ENCODE results near the gene DNM3.
A peak's percentile ranks its signal among the peaks of the same experiment; 100 is the strongest.
"Not testable (repeated sequence)": the region's sequence is repeated elsewhere in the genome, so short reads cannot be mapped to it uniquely, and the experiment has no call there.

Gene DNM3

DNA sequence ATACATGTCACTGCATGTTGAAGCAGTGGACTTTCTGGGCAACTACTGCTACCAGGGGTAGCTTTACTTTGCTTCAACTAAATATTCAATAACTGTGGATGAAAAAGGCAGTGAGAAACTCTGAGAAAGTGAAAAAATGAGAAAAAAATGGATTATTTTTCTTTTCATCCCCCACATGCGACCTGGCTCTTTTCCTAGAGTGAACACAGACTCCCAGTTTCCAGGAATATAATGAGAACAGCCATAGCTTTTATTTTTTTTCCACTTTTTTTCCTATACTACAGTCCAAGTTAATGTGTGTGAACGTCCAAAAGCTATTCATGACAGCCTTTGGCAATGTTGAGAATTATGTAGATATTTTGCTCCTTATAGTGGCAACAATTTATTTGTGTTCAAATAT is 230.4 kb downstream of the DNM3 start:
- TF ChIP-seq, protein P1, sequence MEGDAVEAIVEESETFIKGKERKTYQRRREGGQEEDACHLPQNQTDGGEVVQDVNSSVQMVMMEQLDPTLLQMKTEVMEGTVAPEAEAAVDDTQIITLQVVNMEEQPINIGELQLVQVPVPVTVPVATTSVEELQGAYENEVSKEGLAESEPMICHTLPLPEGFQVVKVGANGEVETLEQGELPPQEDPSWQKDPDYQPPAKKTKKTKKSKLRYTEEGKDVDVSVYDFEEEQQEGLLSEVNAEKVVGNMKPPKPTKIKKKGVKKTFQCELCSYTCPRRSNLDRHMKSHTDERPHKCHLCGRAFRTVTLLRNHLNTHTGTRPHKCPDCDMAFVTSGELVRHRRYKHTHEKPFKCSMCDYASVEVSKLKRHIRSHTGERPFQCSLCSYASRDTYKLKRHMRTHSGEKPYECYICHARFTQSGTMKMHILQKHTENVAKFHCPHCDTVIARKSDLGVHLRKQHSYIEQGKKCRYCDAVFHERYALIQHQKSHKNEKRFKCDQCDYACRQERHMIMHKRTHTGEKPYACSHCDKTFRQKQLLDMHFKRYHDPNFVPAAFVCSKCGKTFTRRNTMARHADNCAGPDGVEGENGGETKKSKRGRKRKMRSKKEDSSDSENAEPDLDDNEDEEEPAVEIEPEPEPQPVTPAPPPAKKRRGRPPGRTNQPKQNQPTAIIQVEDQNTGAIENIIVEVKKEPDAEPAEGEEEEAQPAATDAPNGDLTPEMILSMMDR (IDR thresholded peaks at IDR 0.05; ENCODE audit: extremely low read depth, missing control alignments): no peak
- no peak for DNase-seq (ENCODE audit: low spot score)

DNA sequence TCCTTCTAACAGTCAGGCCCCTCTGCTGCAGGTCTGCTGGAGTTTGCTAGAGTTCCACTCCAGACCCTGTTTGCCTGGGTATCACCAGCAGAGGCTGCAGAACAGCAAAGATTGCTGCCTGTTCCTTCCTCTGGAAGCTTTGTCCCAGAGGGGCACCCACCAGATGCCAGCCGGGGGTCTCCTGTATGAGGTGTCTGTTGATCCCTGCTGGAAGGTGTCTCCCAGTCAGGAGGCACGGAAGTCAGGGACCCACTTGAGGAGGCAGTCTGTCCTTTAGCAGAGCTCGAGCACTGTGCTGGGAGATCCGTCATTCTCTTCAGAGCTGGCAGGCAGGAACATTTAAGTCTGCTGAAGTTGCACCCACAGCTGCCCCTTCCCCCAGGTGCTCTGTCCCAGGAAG is 238.6 kb downstream of the DNM3 start:
- not testable (repeated sequence) for DNase-seq (ENCODE audit: low spot score)

DNA sequence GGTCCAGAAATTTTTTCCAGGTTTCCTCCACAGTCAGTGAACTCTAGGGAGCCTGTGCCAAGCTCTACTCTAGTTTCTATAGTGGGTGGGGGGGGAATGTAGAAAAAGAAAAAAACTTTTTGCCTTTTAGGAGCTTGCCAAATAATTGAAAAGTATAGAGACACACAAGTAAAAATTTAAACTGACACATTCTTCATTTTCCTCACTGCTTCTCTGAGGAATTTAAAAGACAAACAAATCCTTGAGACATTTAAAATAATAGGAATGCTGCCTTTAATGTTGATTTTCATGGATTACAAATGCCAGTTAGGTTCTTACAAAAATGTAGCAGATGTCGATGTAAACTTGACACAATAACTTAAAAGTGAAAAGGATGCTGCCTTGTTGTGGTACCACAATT is 241.9 kb downstream of the DNM3 start:
- TF ChIP-seq, protein P1 (IDR thresholded peaks at IDR 0.05; ENCODE audit: extremely low read depth, missing control alignments): no peak
- DNase-seq (ENCODE audit: low spot score): no peak

DNA sequence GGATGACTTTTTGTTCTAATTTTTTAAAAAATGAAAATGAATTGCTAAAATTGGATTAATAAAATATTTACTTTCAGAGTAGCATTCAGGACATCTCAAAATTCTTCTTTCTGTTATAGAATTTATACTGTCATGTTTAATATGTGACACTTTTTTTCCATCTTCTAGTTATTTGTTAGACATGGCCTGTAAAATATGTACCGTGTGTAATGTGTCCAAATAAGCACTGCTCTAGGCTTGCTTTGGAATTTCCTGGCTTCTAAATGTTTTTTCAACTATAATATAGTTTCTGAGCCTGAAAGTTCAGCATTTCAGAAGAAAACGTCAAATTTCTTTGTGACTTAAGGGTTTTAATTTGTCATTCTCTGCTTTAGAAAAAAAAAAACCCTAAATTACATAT is 243.6 kb downstream of the DNM3 start:
- no peak for DNase-seq (ENCODE audit: low spot score)
- TF ChIP-seq, protein P1 (IDR thresholded peaks at IDR 0.05; ENCODE audit: extremely low read depth, missing control alignments): no peak

GRCh38 chr1:172085317-172085716 is 244.0 kb downstream of the DNM3 start:
- no peak for DNase-seq (ENCODE audit: low spot score)
- TF ChIP-seq, protein P1 (IDR thresholded peaks at IDR 0.05; ENCODE audit: extremely low read depth, missing control alignments): no peak

DNA sequence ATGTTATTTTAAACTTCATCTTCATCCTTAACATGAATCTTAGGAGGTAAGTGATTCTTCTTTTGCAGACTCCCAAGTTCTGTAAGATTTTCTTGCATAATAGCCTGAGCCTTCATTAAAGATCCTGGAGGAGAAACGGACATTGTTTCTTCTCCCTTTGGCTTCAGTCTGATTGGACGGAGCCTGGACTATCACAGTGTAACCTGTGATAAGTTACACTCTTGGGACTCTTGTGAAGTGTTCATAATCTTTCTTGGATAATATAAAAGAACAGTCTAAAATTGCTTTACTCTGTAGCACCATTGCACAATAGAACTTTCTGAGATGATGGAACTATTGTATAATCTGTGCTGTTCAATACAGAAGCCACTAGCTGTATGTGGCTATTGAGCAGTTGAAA is 244.8 kb downstream of the DNM3 start:
- DNase-seq (ENCODE audit: low spot score): no peak

GRCh38 chr1:172088256-172088655 is 247.0 kb downstream of the DNM3 start:
- DNase-seq (ENCODE audit: low spot score): no peak
- TF ChIP-seq, protein P1 (IDR thresholded peaks at IDR 0.05; ENCODE audit: extremely low read depth, missing control alignments): no peak

More for the DNA sequence above, 244.8 kb downstream of the DNM3 start:
- TF ChIP-seq, protein P1 (IDR thresholded peaks at IDR 0.05; ENCODE audit: extremely low read depth, missing control alignments): no peak

GRCh38 chr1:172089768-172090510 is 248.6 kb downstream of the DNM3 start:
- DNase-seq (ENCODE audit: low spot score): peak; percentile 42
- TF ChIP-seq, protein P1 (IDR thresholded peaks at IDR 0.05; ENCODE audit: extremely low read depth, missing control alignments): peak; percentile 48
